IMR-90 (cell line): ENCODE measurements around the gene TTC28.

ENCODE experiments used
- BHLHE40 ChIP-seq: fragments of 150-350 bp; IDR thresholded peaks from 2 replicates; pipeline ENCODE4 v1.6.1; 2016; ENCODE audit warnings: mild to moderate bottlenecking, low read depth, low read length
- CEBPB ChIP-seq: IDR thresholded peaks from 2 replicates; pipeline ENCODE4 v1.6.1; 2012; ENCODE audit warnings: low read depth, low read length, improper control_type of control experiment
- CHD1 ChIP-seq: IDR thresholded peaks from 2 replicates; pipeline ENCODE4 v1.6.1; 2012; ENCODE audit warnings: low read depth, low read length, improper control_type of control experiment
- CTCF ChIP-seq: conservative IDR thresholded peaks from 2 replicates; pipeline ENCODE4 v1.5.1; 2012; ENCODE audit warnings: mild to moderate bottlenecking, low read depth, low read length, improper control_type of control experiment
- ELK1 ChIP-seq: fragments of 150-350 bp; IDR thresholded peaks from 2 replicates; pipeline ENCODE4 v1.6.1; 2016; ENCODE audit warnings: low read depth, mild to moderate bottlenecking, low read length, moderate library complexity, borderline replicate concordance
- FOS ChIP-seq: fragments of 150-350 bp; IDR thresholded peaks from 2 replicates; pipeline ENCODE4 v1.6.1; 2016; ENCODE audit warnings: low read depth, low read length
- POLR2A ChIP-seq: IDR thresholded peaks from 2 replicates; pipeline ENCODE4 v1.6.1; 2012; ENCODE audit warnings: mild to moderate bottlenecking, low read depth, low read length
- RAD21 ChIP-seq: IDR thresholded peaks from 2 replicates; pipeline ENCODE4 v1.6.1; 2012; ENCODE audit warnings: low read length, improper control_type of control experiment
- RCOR1 ChIP-seq: IDR thresholded peaks from 2 replicates; pipeline ENCODE4 v1.6.1; 2012; ENCODE audit warnings: mild to moderate bottlenecking, low read length, improper control_type of control experiment; ENCODE audit not compliant: insufficient replicate concordance
- RFX5 ChIP-seq: IDR thresholded peaks from 2 replicates; pipeline ENCODE4 v1.8.0; 2012; ENCODE audit warnings: low read depth, mild to moderate bottlenecking, low read length, moderate library complexity
- SMC3 ChIP-seq: fragments of 150-350 bp; IDR thresholded peaks from 2 replicates; pipeline ENCODE4 v1.6.1; 2016; ENCODE audit warnings: low read depth, mild to moderate bottlenecking, antibody characterized with exemption, low read length, moderate library complexity
- TF ChIP-seq, protein P1 (sequence below): fragments of 150-350 bp; IDR thresholded peaks from 2 replicates; pipeline ENCODE4 v1.6.1; 2017; ENCODE audit warnings: mild to moderate bottlenecking, antibody characterized with exemption, low read length, low read depth

- no peak for TF ChIP-seq CTCF
- no peak for TF ChIP-seq RFX5
- TF ChIP-seq RCOR1 = no peak
- no peak for TF ChIP-seq CEBPB
- no peak for TF ChIP-seq POLR2A
- no peak for TF ChIP-seq FOS
- no peak for TF ChIP-seq RAD21
- TF ChIP-seq, protein P1, sequence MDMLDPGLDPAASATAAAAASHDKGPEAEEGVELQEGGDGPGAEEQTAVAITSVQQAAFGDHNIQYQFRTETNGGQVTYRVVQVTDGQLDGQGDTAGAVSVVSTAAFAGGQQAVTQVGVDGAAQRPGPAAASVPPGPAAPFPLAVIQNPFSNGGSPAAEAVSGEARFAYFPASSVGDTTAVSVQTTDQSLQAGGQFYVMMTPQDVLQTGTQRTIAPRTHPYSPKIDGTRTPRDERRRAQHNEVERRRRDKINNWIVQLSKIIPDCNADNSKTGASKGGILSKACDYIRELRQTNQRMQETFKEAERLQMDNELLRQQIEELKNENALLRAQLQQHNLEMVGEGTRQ = no peak
- no peak for TF ChIP-seq ELK1
- TF ChIP-seq BHLHE40 = no peak
- TF ChIP-seq CHD1 = no peak
- no peak for TF ChIP-seq SMC3
Measured at GRCh38 chr22:28538922-28539321, 140.7 kb downstream of the TTC28 start.
